Stimulated activated CD4-positive, alpha-beta T cell treated with anti-CD3 and anti-CD28 coated beads, TNF-alpha, amount 100 ng/mL, for 24 hours (primary cell): ENCODE measurements around the gene KLB.
"Not testable (repeated sequence)": the region's sequence is repeated elsewhere in the genome, so short reads cannot be mapped to it uniquely, and the experiment has no call there.

Experiments used
- DNase-seq, 3 experiments: peaks; one replicate each; pipeline ENCODE4 v3.0.0-alpha.2; 2020; ENCODE audit warnings: low read depth in 3 of 3

KLB gene

DNA sequence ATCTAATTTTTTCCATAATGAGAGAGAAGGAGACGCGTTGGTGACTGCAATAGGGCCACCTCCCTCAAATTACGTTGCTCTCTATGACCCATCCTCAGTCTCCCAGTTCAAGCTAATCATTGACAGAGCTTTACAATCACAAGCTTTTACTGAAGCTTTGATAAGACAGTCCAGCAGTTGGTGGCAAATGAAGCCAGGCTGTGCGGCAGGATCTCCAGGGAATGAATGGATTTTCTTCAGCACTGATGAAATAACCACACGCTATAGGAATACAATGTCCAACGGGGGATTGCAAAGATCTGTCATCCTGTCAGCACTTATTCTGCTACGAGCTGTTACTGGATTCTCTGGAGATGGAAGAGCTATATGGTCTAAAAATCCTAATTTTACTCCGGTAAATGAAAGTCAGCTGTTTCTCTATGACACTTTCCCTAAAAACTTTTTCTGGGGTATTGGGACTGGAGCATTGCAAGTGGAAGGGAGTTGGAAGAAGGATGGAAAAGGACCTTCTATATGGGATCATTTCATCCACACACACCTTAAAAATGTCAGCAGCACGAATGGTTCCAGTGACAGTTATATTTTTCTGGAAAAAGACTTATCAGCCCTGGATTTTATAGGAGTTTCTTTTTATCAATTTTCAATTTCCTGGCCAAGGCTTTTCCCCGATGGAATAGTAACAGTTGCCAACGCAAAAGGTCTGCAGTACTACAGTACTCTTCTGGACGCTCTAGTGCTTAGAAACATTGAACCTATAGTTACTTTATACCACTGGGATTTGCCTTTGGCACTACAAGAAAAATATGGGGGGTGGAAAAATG, at the start of gene KLB:
KLB (plus strand) TSS at position 168 of the 821 bp plus-strand sequence; CDS start at position 188, 20 bp downstream.
- DNase-seq, result no peak

GRCh38 chr4:39357002-39357401, 49.7 kb upstream of the KLB start:
- no peak for DNase-seq

DNA sequence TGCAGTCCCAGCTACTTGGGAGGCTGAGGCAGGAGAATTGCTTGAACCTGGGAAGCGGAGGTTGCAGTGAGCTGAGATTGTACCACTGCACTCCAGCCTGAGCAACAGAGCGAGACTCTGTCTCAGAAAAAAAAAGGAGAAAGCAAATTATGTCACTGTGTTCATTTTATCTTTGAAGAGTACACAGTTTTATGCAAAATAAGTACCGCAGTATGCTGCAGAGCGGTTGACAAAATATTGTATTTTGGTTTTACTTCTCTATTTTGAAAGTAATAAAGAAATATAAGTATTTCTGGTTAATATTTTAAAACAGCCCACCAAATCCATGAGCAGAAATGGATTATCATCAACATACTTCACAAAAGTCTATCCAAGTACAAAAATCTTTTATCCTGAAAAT, 46.1 kb upstream of the KLB start:
- DNase-seq, result not testable (repeated sequence)

GRCh38 chr4:39362827-39363226, 43.9 kb upstream of the KLB start:
- no peak for DNase-seq

DNA sequence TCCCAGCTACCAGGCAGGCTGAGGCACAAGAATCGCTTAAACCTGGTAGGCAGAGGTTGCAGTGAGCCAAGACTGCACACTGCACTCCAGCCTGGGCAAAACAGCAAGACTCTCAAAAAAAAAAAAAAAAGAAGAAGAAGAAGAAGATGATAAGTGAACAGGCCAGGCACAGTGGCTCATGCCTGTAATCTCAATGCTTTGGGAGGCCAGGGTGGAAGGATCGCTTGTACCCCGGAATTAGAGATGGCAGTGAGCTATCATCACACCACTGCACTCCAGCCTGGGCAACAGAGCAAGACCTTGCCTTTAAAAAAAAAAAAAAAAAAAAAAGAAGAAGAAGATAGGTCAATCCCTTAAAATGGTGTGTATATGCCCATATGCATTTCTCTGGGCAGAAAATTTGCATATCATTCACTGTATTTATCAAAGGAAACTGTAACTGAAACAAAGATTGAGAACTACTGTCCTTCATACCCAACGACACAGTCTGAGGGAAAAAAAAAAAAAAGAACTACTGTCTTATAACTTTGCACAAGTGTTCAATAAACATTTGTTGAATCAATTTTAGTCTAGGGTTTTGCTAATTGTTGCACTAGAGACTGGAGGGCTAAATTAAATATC, 42.8 kb upstream of the KLB start:
- no peak for DNase-seq

DNA sequence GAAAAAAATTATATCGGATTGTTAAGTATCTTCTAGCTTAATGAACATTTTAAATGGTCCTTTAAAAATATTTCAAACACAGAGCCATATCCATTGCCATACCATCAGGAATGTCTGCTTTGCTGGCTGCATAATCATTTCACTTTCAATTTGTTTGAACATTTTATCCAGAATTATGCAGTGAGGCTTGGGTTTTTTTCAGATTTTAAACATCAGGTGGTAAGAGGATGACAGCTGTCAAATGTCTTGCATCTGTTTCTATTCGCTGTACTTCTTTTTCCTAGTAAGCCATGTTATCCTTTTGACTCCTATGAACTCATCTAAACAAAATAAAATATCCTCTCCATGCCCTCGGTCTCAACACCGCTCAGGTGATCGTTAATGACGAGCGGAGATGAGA, 41.4 kb upstream of the KLB start:
- no peak for DNase-seq

DNA sequence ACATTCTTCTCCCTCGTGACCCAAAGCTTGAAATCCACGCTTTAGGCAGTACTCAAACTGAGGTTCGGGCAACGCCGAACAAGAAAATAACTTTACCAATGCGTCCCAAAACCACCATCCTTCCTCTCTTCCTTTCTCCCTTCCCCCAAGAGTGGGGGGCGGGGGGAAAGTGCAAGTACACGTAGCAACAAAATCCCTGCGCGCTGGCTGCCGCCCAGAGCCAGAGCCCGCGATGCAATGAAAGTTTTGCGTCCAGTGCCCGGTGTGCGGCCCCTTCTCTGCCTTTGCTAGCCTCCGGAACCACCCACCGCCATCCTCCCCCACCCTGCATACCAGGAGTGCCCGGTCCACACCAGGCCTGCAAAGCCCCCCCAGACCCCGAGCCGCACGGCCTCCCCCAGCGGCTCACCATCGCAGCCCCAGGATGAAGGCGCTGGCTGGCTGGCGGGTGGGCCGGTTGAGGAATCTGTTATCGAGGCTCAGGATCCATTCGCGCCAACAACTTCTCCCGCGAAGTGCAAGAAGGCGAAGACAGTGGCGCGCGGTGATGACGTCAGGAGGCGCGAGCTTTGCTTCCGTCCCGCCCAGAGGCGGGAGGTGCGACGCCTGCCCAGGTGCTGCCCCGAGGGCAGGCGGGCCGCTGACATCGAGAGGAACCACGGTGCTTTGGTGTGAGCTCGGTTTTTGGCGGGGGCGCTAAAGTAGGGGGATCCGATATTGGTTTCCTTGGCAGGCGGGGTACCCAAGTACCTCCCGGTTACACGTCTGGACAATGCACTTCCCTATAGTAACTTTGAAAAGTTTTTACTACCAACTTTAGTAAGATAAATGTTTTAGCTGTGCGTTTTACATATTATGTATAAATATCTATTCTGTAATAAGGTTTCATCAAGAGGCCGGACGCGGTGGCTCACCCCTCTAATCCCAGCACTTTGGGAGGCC, 40.6 kb upstream of the KLB start, which contains the start of gene RFC1:
RFC1 (minus strand) TSS at position 533 of the 942 bp plus-strand sequence; CDS start at position 412, 121 bp downstream.
- DNase-seq, result peak; percentile 90 to 95 (median 92)

GRCh38 chr4:39367166-39367565, 39.6 kb upstream of the KLB start:
- no peak for DNase-seq

DNA sequence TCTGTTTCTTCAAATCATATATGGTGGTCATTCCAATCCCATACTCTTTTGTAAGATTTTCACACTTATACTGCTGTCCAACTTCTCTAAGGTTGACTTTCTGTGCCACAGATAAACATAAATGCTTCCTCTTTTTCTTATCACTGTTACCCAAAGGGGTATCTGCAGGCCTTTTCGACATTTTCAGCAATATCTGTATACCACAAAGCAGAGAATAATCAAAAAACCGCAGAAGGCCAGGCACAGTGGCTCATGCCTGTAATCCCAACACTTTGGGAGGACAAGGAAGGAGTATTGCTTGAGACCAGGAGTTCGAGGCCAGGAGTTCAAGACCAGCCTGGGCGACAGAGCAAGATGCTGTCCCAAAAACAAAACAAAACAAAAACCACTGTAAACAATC, 37.4 kb upstream of the KLB start:
- DNase-seq, result no peak

DNA sequence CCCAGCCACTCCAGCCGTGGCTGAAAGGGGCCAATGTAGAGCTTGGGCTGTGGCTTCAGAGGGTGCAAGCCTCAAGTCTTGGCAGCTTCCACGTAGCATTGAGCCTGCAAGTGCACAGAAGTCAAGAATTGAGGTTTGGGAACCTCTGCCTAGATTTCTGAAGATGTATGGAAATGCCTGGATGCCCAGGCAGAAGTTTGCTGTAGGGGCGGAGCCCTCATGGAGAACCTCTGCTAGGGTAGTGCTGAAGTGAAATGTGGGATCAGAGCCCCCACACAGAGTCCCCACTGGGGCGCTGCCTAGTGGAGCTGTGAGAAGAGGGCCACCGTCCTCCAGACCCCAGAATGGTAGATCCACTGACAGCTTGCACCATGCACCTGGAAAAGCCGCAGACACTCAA, 35.5 kb upstream of the KLB start:
- DNase-seq, result not testable (repeated sequence)

DNA sequence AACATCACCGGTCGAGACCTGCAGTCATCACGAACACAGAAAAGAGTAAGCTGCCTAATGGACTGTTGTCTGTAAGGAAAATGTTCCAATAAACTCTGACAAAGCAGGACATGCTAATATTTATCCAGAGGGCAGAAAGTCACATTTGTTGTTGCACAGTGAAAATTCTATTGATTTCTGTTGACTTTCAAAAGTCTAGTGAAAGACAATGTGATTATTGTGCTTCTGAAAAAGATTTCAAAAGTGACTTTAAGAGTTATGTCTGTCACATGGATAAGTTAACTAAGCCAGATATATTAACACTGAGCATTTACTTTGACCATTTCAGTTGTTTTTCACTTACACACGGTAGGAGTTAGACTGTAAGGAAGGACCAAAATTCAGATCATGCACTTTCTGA, 31.3 kb upstream of the KLB start:
- no peak for DNase-seq

DNA sequence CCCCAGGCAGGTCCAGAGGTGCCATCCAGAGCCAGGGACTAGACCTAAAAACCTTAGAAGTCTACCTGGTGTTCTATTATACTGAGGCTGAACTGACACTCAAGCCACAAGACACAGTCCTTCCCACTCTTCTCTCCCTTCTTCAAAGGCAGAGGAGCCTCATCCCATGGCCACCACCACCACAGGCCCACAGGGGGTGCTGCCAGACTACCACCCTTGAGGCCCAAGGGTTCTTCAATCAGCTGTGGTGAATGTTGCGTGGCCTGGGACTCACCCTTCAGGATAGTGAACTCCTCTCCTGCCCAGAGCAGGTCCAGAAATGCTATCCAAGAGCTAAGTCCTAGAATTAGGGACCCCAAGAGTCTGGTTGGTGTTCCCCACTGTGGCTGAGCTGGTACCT, 23.0 kb upstream of the KLB start:
- DNase-seq, result no peak

DNA sequence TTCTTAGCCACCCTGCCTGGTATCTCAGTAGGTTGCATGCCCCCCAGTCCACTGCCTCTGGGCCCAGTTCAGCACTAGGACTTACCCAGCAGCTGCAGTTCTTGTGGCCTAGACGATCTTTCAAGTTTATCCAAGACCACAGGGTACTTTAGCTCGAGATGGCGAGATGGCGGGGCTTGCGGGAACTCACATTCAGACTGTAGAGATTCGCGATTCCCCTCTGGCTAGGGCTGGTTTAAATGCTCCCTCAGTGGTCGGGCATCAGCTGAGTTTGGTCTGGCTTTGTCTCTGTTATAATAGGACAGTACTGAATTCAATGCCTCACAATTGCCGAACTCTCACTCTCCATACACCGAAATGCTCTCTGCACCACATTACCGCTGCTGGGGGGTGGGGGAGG, 22.2 kb upstream of the KLB start:
- DNase-seq, result no peak

GRCh38 chr4:39390603-39391002, 16.1 kb upstream of the KLB start:
- DNase-seq, result no peak

DNA sequence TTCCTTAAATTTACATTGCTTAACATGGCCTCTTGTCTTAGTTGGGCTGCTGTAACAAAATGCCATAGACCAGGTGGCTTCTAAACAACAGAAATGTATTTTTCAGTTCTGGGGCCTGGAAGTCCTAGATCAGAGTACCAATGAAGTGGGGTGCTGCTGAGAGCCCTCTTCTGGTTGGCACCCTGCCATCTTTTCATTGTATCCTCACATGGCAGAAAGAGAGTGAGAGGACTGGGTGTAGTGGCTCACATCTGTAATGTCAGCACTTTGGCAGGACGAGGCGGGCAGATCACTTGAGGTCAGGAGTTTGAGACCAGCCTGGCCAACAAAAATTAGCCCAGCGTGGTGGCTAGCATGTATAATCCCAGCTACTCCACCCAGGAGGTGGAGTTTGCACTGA, 12.0 kb upstream of the KLB start:
- DNase-seq, result no peak

DNA sequence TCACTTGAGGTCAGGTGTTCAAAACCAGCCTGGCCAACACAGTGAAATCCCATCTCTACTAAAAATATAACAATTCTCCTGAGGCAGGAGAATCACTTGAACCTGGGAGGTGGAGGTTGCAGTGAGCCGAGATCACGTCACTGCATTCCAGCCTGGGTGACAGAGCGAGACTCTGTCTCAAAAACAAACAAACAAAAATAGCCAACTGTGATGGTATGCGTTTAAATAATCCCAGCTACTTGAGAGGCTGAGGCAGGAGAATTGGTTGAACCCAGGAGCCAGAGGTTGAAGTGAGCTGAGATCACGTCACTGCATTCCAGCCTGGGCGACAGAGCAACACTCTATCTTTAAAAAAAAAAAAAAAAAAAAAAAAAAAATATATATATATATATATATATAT, 5.1 kb upstream of the KLB start:
- DNase-seq, result not testable (repeated sequence)

GRCh38 chr4:39407584-39407885, 805 bp downstream of the KLB start:
- no peak for DNase-seq

- DNase-seq, result no peak
Observed at GRCh38 chr4:39410415-39410814, 3.7 kb downstream of the KLB start.

GRCh38 chr4:39411561-39411960, 4.8 kb downstream of the KLB start:
- DNase-seq, result not testable (repeated sequence)

- no peak for DNase-seq
Observed at GRCh38 chr4:39415678-39416283, 9.1 kb downstream of the KLB start.

- no peak for DNase-seq
Observed at GRCh38 chr4:39422247-39422646, 15.5 kb downstream of the KLB start.

DNA sequence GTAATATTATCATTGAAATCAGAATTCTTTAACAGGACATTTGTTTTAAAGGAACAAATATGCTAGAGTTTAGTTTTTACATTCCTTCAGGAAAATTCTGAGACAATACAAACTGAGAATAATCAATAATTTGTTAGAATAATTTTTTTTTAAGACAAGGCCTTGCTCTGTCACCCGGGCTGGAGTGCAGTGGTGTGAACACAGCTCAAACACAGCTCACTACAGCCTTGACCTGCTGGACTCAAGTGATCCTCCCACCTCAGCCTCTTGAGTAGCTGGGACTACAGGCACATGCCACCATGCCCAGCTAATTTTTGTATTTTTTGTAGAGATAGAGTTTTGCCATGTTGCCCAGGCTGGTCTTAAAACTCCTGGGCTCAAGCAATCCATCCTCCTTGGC, 18.6 kb downstream of the KLB start:
- not testable (repeated sequence) for DNase-seq
